Peyer's patch (tissue), 4 donors: ENCODE measurements around the gene GPC3.

Experiments
- POLR2A ChIP-seq, 2 donors: fragments of 450-650 bp; IDR thresholded peaks; one replicate each; pipeline ENCODE4 v1.5.1; 2017; ENCODE audit warnings: antibody characterized with exemption in 2 of 2, mild to moderate bottlenecking in 2 of 2, moderate library complexity in 2 of 2
- TF ChIP-seq, protein P1 (sequence below), 6 experiments: fragments of 450-650 bp in 4 of 6; fragments of 200-600 bp in 2 of 6; sonication (generic) in 1 of 6; IDR thresholded peaks; one replicate each; pipeline ENCODE4 v1.5.1; 2017 to 2019; ENCODE audit warnings: antibody characterized with exemption in 6 of 6, mild to moderate bottlenecking in 3 of 6, moderate library complexity in 1 of 6

GRCh38 chrX:133947996-133948395, 37.4 kb downstream of the GPC3 start:
- TF ChIP-seq, protein P1, sequence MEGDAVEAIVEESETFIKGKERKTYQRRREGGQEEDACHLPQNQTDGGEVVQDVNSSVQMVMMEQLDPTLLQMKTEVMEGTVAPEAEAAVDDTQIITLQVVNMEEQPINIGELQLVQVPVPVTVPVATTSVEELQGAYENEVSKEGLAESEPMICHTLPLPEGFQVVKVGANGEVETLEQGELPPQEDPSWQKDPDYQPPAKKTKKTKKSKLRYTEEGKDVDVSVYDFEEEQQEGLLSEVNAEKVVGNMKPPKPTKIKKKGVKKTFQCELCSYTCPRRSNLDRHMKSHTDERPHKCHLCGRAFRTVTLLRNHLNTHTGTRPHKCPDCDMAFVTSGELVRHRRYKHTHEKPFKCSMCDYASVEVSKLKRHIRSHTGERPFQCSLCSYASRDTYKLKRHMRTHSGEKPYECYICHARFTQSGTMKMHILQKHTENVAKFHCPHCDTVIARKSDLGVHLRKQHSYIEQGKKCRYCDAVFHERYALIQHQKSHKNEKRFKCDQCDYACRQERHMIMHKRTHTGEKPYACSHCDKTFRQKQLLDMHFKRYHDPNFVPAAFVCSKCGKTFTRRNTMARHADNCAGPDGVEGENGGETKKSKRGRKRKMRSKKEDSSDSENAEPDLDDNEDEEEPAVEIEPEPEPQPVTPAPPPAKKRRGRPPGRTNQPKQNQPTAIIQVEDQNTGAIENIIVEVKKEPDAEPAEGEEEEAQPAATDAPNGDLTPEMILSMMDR (IDR thresholded peaks at IDR 0.05): no peak
- TF ChIP-seq POLR2A (IDR thresholded peaks at IDR 0.05): no peak
